Measurements from ENCODE around the gene JMJD6. TPM values are rescaled to one million over a fixed set of nuclear protein-coding genes. Genes with fewer than 3 reads are reported as not detected.
A peak's percentile ranks its signal among the peaks of the same experiment; 100 is the strongest.

Gene JMJD6
- total and polyA plus RNA-seq, 2 of the 8 experiments (the other 6 are each of a cell fraction or from before 2014, with no cell fraction given) = 8.6 to 18.6 TPM

GRCh38 chr17:76683921-76684745 is 42.3 kb downstream of the JMJD6 start:
- no peaks in the 10 kb centered on the region for H3K36me3 ChIP-seq (ENCODE audit: control insufficient read depth in 2 of 4, insufficient read depth in 4 of 4, low read length in 3 of 4)
- H3K4me2 ChIP-seq (ENCODE audit: insufficient read depth in 1 of 2, low read depth in 2 of 2, low read length in 2 of 2) = no peak overlapping the region
- no peak overlapping the region for H2AFZ ChIP-seq (ENCODE audit: low read length)
- no peaks in the 10 kb centered on the region for H3K79me2 ChIP-seq (ENCODE audit: control insufficient read depth in 1 of 2, insufficient read depth in 2 of 2, low read length in 2 of 2)
- FAIRE-seq (no peak), DNase-seq (ENCODE audit: low read depth in 1 of 2, low spot score in 2 of 2) (no peak)
- no peak overlapping the region for H3K4me3 ChIP-seq (ENCODE audit: extremely low read depth in 1 of 4, insufficient read depth in 2 of 4, low read depth in 3 of 4, low read length in 4 of 4)
- no peak overlapping the region for H3K14ac ChIP-seq (ENCODE audit: insufficient read length)
- no peak overlapping the region for H3K4ac ChIP-seq (replicated peaks; ENCODE audit: insufficient read length, low read depth, low read length)
- no peak overlapping the region for H3K27ac ChIP-seq (ENCODE audit: low read depth, low read length)
- no peak overlapping the region for H2BK15ac ChIP-seq (ENCODE audit: low read length)
- H2BK20ac ChIP-seq (ENCODE audit: low read length) = no peak overlapping the region
- H2AK5ac ChIP-seq (ENCODE audit: low read depth, low read length) = no peak overlapping the region
- no peaks in the 10 kb centered on the region for H3K27me3 ChIP-seq (replicated peaks in 1 of 4; ENCODE audit: control insufficient read depth in 3 of 4, extremely low read depth in 1 of 4, insufficient read depth in 3 of 4, low read length in 3 of 4)
- H3K23ac ChIP-seq (ENCODE audit: insufficient read length) = no peak overlapping the region
- WGBS, 2 experiments (ENCODE audit: extremely low coverage in 1 of 2, insufficient coverage in 1 of 2, insufficient read length in 1 of 2, insufficient replicate concordance in 2 of 2, low coverage in 1 of 2, low lambda C conversion rate in 2 of 2, missing lambda C conversion rate in 1 of 2) = 91% methylated on average over 22 of the region's 25 CpGs; no CpG with 5 or more reads in 1 of the 2 experiments
- no peak overlapping the region; a peak in 1 of 7 replicates for H3K9ac ChIP-seq (replicated peaks in 1 of 4; ENCODE audit: extremely low read depth in 1 of 4, low read depth in 3 of 4, low read length in 3 of 4)
- no peak overlapping the region for H2BK12ac ChIP-seq (ENCODE audit: low read depth, low read length)
- ChIA-PET POLR2A (ENCODE audit: partially characterized antibody) (interaction anchor here (1.1 to 3.7 kb wide), 3 partner anchors 12 to 127 kb away, joined by 3 to 18 read pairs (median 3); no protein-coding TSS in a partner anchor), CTCF (ENCODE audit: partially characterized antibody) (interaction anchor here (0.5 to 13.1 kb wide), 23 partner anchors 10 to 177 kb away, joined by 3 to 155 read pairs (median 5); partner anchors contain the start of genes JMJD6, METTL23 and MXRA7)
- peak overlapping the region; percentile 24 for H3K18ac ChIP-seq (ENCODE audit: extremely low read depth, low read length)
- H3K79me1 ChIP-seq (ENCODE audit: low read depth, low read length) = no peaks in the 10 kb centered on the region
- no peaks in the 10 kb centered on the region for H3K23me2 ChIP-seq (ENCODE audit: low read depth, low read length)
- H2BK5ac ChIP-seq (ENCODE audit: low read depth, low read length) = no peak overlapping the region; the same call in 1 of the 2 replicates
- TF ChIP-seq POLR2A (IDR thresholded peaks at IDR 0.05; ENCODE audit: control extremely low read depth in 1 of 2, low read depth in 2 of 2, low read length in 2 of 2) (no peak), CBX8 (IDR thresholded peaks at IDR 0.05; ENCODE audit: borderline replicate concordance, low read depth, low read length) (no peak), USF2 (IDR thresholded peaks at IDR 0.05; ENCODE audit: low read length) (no peak), KDM1A (IDR thresholded peaks at IDR 0.05; ENCODE audit: borderline replicate concordance, low read length) (no peak), NRF1 (IDR thresholded peaks at IDR 0.05; ENCODE audit: low read depth, low read length) (no peak), CBX5 (IDR thresholded peaks at IDR 0.05; ENCODE audit: low read depth, low read length) (no peak)
- peaks cover 0 to 2% of the 10 kb centered on the region in 2 experiments for H4K20me1 ChIP-seq (replicated peaks in 1 of 2; ENCODE audit: control insufficient read depth in 1 of 2, insufficient read depth in 2 of 2, low read length in 2 of 2)
- H3K9me3 ChIP-seq (ENCODE audit: insufficient read depth in 2 of 2, low read depth in 1 of 2, low read length in 1 of 2) = no peaks in the 10 kb centered on the region
- H3K56ac ChIP-seq (replicated peaks; ENCODE audit: insufficient read length, low read depth, low read length) = no peak overlapping the region
- H4K8ac ChIP-seq (ENCODE audit: extremely low read depth, insufficient read depth, low read length) = no peak overlapping the region; the same call in 1 of the 2 replicates
- H4K5ac ChIP-seq (ENCODE audit: insufficient read length, low read depth, low read length) = no peak overlapping the region
- H4K91ac ChIP-seq (replicated peaks; ENCODE audit: insufficient read length, low read length) = peak overlapping the region; percentile 25
- H2BK120ac ChIP-seq (replicated peaks; ENCODE audit: low read depth, low read length) = no peak overlapping the region
- H3K4me1 ChIP-seq (replicated peaks in 1 of 4; ENCODE audit: control insufficient read depth in 3 of 4, insufficient read depth in 4 of 4, low read length in 3 of 4) = peaks cover 0 to 28% (median 14%) of the 10 kb centered on the region in 4 experiments; a peak in 6 of 7 replicates

Measured in H1 (cell line).